ENCODE results near the gene AATK. TPM values are rescaled to one million over a fixed set of nuclear protein-coding genes. Genes with fewer than 3 reads are reported as not detected.

Gene AATK
- total RNA-seq, 2 donors from 2014 or later = 29.1 to 42.2 TPM

DNA sequence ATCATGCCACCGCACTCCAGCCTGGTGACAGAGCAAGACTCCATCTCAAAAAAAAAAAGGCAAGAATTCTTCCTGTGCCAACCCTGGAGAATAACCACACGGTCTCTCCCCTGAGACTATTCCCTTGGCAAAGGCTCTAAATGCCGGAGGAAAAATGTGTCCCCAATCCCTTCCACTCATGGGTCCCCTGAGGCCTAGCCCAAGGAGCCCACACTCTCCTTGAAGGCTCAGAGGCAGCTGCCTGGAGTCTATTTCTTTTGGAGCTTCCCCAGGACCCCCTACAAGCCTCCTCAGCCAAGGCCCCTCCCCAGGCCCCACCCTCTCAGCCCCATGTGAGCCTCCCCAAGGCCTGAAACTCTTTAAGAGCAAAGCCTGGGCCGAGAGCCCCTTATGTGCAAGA is 40.1 kb upstream of the AATK start:
- Histone ChIP-seq H3K9me3 (no peaks in the 10 kb centered on the region), H3K4me1 (peaks cover under 1% of the 10 kb centered on the region), H3K36me3 (replicated peaks in 1 of 2; ENCODE audit: insufficient read depth in 1 of 2, low read depth in 2 of 2) (no peaks in the 10 kb centered on the region), H3K4me3 (no peak overlapping the region), H3K27me3 (no peaks in the 10 kb centered on the region), H3K27ac (no peak overlapping the region)
- WGBS, 2 donors = 80 to 84% methylated on average over 4 of the region's 4 CpGs
- no peak for ATAC-seq
- DNase-seq = no peak
- intact Hi-C loops (cut with DNase I) = no loop called here
- no peak for TF ChIP-seq POLR2A (IDR thresholded peaks at IDR 0.05)
- TF ChIP-seq, protein P1, sequence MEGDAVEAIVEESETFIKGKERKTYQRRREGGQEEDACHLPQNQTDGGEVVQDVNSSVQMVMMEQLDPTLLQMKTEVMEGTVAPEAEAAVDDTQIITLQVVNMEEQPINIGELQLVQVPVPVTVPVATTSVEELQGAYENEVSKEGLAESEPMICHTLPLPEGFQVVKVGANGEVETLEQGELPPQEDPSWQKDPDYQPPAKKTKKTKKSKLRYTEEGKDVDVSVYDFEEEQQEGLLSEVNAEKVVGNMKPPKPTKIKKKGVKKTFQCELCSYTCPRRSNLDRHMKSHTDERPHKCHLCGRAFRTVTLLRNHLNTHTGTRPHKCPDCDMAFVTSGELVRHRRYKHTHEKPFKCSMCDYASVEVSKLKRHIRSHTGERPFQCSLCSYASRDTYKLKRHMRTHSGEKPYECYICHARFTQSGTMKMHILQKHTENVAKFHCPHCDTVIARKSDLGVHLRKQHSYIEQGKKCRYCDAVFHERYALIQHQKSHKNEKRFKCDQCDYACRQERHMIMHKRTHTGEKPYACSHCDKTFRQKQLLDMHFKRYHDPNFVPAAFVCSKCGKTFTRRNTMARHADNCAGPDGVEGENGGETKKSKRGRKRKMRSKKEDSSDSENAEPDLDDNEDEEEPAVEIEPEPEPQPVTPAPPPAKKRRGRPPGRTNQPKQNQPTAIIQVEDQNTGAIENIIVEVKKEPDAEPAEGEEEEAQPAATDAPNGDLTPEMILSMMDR (IDR thresholded peaks at IDR 0.05) = no peak

DNA sequence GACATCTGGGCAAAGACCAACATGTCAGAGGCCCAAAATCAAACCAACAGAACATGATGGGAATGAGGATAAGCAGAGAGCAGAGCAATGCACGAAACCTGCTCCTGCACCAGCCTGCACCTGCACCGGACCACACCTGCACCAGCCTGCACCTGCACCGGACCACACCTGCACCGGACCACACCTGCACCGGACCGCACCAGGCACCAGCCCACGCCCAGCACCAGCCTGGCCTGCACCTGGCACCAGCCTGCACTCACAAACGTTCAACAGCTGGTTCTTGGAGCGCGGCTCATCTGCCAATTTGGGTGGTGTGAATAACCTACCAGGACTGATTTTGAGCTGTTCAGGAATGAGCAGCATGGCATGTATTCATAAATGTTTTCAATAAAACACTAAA is 38.6 kb upstream of the AATK start:
- TF ChIP-seq, protein P1 (IDR thresholded peaks at IDR 0.05) = no peak
- no peak for TF ChIP-seq POLR2A (IDR thresholded peaks at IDR 0.05)
- Histone ChIP-seq H3K9me3 (no peaks in the 10 kb centered on the region), H3K4me3 (no peak overlapping the region)

DNA sequence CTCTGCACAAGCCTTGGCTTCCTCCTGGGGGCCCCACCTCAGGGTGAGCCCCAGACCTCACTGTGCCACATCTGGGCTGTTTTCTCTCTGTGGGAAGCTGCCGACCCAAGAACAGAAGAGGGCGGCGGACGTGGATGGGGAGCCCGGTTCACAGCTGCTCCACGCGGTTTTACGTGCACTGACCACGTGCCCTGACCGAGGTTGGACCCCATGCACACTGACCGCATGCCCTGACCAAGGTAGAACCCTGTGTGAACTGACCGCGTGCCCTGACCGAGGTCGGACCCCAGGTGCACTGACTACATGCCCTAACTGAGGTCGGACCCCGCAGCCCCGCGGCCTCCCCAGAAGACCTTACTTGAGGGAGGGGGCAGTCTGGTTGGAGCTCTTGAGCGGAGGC is 37.1 kb upstream of the AATK start:
- ATAC-seq (no peak), DNase-seq (no peak)
- no peak overlapping the region for H3K27ac ChIP-seq
- no peaks in the 10 kb centered on the region for H3K36me3 ChIP-seq (replicated peaks in 1 of 2; ENCODE audit: insufficient read depth in 1 of 2, low read depth in 2 of 2)
- no peaks in the 10 kb centered on the region for H3K9me3 ChIP-seq
- TF ChIP-seq POLR2A (IDR thresholded peaks at IDR 0.05) = no peak
- TF ChIP-seq, protein P1 (IDR thresholded peaks at IDR 0.05) = no peak
- no peaks in the 10 kb centered on the region for H3K27me3 ChIP-seq
- 95 to 96% methylated on average over 13 to 20 of the region's 20 CpGs for WGBS, 2 donors
- intact Hi-C loops (cut with DNase I) = no loop called here
- no peak overlapping the region for H3K4me3 ChIP-seq
- H3K4me1 ChIP-seq = peaks cover 9% of the 10 kb centered on the region

More for the DNA sequence above, 38.6 kb upstream of the AATK start:
- no peaks in the 10 kb centered on the region for H3K36me3 ChIP-seq (replicated peaks in 1 of 2; ENCODE audit: insufficient read depth in 1 of 2, low read depth in 2 of 2)
- WGBS, 2 donors = 73% methylated on average over 10 of the region's 10 CpGs; no CpG with 5 or more reads in 1 of the 2 donors
- no peak overlapping the region for H3K27ac ChIP-seq
- peaks cover 9% of the 10 kb centered on the region for H3K4me1 ChIP-seq
- H3K27me3 ChIP-seq = no peaks in the 10 kb centered on the region
- intact Hi-C loops (cut with DNase I) = no loop called here
- DNase-seq (no peak), ATAC-seq (no peak)

DNA sequence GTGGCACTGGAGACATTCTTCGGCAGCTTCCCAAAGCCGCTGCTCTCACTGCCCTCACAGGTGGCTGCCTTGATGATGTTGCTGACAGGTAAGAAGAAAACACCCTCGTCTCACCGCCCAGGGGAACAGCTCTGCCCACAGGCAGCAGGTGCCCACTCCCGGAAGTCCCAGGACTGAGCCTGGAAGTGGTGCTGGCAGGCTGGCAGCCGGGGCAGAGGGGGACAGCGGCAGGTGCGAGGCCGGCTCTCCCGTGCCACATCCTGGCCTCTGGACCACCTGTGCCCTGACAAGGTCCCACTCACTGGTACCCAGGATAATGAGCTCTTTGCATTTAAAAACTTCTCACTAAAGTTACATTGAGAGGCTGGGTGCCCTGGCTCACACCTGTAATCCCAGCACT is 36.3 kb upstream of the AATK start:
- TF ChIP-seq, protein P1 (IDR thresholded peaks at IDR 0.05) = no peak
- no peak for TF ChIP-seq POLR2A (IDR thresholded peaks at IDR 0.05)
- H3K9me3 ChIP-seq = no peaks in the 10 kb centered on the region
- 80 to 95% methylated on average over 1 to 10 of the region's 10 CpGs for WGBS, 2 donors
- no peaks in the 10 kb centered on the region for H3K36me3 ChIP-seq (replicated peaks in 1 of 2; ENCODE audit: insufficient read depth in 1 of 2, low read depth in 2 of 2)
- intact Hi-C loops (cut with DNase I) = no loop called here
- no peak overlapping the region for H3K4me3 ChIP-seq
- H3K27ac ChIP-seq = no peak overlapping the region
- peaks cover 9% of the 10 kb centered on the region for H3K4me1 ChIP-seq
- H3K27me3 ChIP-seq = no peaks in the 10 kb centered on the region
- DNase-seq (no peak), ATAC-seq (no peak)
